Measurements from ENCODE around the gene OAS3.

DNA sequence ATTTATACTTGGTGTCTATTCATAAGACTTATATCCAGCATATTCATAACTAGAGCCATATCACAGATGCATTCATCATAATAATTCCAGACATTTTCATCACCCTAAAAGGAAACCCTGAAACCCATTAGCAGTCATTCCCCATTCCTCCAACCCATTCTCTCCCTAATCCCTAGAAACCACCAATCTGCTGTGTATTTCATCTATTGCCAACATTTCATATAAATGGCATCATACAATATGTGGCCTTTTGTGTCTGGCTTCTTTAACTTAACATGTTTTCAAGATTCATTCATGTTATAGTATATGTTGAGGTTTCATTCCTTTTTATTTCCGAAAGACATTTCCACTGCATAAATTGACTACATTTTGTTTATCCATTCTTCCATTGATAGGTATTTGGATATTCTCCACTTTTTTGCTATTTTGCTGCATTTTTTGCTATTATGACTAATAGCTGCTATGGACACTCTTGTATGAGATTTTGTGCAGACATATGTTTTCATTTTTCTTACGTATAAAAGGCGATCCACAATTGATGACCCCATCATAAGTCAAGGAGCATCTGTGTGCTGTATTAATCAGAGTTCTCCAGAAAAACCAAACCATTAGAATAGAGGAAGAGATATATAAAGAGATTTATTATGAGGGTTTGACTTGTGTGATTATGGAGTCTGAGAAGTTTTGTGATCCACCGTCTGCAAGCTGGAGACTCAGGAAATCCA, 34.9 kb downstream of the OAS3 start:
- TF ChIP-seq POLR2A (IDR thresholded peaks at IDR 0.05) = no peak
- TF ChIP-seq, protein P1, sequence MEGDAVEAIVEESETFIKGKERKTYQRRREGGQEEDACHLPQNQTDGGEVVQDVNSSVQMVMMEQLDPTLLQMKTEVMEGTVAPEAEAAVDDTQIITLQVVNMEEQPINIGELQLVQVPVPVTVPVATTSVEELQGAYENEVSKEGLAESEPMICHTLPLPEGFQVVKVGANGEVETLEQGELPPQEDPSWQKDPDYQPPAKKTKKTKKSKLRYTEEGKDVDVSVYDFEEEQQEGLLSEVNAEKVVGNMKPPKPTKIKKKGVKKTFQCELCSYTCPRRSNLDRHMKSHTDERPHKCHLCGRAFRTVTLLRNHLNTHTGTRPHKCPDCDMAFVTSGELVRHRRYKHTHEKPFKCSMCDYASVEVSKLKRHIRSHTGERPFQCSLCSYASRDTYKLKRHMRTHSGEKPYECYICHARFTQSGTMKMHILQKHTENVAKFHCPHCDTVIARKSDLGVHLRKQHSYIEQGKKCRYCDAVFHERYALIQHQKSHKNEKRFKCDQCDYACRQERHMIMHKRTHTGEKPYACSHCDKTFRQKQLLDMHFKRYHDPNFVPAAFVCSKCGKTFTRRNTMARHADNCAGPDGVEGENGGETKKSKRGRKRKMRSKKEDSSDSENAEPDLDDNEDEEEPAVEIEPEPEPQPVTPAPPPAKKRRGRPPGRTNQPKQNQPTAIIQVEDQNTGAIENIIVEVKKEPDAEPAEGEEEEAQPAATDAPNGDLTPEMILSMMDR (IDR thresholded peaks at IDR 0.05) = no peak

All from suprapubic skin (tissue), 3 donors.